ENCODE data around the gene RPS4Y2.

GRCh38 chrY:20745060-20745459, 10.8 kb upstream of the RPS4Y2 start:
- TF ChIP-seq, protein P1, sequence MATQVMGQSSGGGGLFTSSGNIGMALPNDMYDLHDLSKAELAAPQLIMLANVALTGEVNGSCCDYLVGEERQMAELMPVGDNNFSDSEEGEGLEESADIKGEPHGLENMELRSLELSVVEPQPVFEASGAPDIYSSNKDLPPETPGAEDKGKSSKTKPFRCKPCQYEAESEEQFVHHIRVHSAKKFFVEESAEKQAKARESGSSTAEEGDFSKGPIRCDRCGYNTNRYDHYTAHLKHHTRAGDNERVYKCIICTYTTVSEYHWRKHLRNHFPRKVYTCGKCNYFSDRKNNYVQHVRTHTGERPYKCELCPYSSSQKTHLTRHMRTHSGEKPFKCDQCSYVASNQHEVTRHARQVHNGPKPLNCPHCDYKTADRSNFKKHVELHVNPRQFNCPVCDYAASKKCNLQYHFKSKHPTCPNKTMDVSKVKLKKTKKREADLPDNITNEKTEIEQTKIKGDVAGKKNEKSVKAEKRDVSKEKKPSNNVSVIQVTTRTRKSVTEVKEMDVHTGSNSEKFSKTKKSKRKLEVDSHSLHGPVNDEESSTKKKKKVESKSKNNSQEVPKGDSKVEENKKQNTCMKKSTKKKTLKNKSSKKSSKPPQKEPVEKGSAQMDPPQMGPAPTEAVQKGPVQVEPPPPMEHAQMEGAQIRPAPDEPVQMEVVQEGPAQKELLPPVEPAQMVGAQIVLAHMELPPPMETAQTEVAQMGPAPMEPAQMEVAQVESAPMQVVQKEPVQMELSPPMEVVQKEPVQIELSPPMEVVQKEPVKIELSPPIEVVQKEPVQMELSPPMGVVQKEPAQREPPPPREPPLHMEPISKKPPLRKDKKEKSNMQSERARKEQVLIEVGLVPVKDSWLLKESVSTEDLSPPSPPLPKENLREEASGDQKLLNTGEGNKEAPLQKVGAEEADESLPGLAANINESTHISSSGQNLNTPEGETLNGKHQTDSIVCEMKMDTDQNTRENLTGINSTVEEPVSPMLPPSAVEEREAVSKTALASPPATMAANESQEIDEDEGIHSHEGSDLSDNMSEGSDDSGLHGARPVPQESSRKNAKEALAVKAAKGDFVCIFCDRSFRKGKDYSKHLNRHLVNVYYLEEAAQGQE (IDR thresholded peaks at IDR 0.05): no peak
- no peak for TF ChIP-seq YY1 (IDR thresholded peaks at IDR 0.05)
- TF ChIP-seq GABPA (IDR thresholded peaks at IDR 0.05 in 1 of 2, conservative IDR thresholded peaks at IDR 0.05 in 1 of 2): no peak
- TF ChIP-seq CTCF (IDR thresholded peaks at IDR 0.05; ENCODE audit: low read depth, low read length, missing input control): no peak
- TF ChIP-seq RAD21 (IDR thresholded peaks at IDR 0.05): no peak
- no peak for TF ChIP-seq SP1 (IDR thresholded peaks at IDR 0.05)
- TF ChIP-seq RXRA (IDR thresholded peaks at IDR 0.05): no peak
- TF ChIP-seq, protein P2, sequence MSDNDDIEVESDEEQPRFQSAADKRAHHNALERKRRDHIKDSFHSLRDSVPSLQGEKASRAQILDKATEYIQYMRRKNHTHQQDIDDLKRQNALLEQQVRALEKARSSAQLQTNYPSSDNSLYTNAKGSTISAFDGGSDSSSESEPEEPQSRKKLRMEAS (IDR thresholded peaks at IDR 0.05): no peak
- no peak for TF ChIP-seq NR2F2 (IDR thresholded peaks at IDR 0.05)
- no peak for TF ChIP-seq HNF4A (conservative IDR thresholded peaks at IDR 0.05)
